ENCODE data around the gene PRKCB. TPM values are rescaled to one million over a fixed set of nuclear protein-coding genes. Genes with fewer than 3 reads are reported as not detected.

The PRKCB gene
- total RNA-seq, 4 donors from 2014 or later: 7.0 to 88.3 (median 15.9) TPM

GRCh38 chr16:23941025-23941424 lies 105.2 kb downstream of the PRKCB start:
- no peaks in the 10 kb centered on the region for H3K27me3 ChIP-seq
- H3K27ac ChIP-seq: no peak overlapping the region
- no peaks in the 10 kb centered on the region for H3K9me3 ChIP-seq
- DNase-seq: no peak
- no peaks in the 10 kb centered on the region for H3K36me3 ChIP-seq
- no peaks in the 10 kb centered on the region for H3K4me1 ChIP-seq
- TF ChIP-seq POLR2A (IDR thresholded peaks at IDR 0.05): no peak
- no peak for TF ChIP-seq CTCF (IDR thresholded peaks at IDR 0.05)
- no peak overlapping the region for H3K4me3 ChIP-seq

- Histone ChIP-seq H3K4me3 (no peak overlapping the region), H3K9me3 (no peaks in the 10 kb centered on the region), H3K27me3 (no peaks in the 10 kb centered on the region), H3K36me3 (no peaks in the 10 kb centered on the region), H3K4me1 (no peaks in the 10 kb centered on the region), H3K27ac (no peak overlapping the region)
- DNase-seq: no peak
- TF ChIP-seq CTCF (IDR thresholded peaks at IDR 0.05): no peak
- no peak for TF ChIP-seq POLR2A (IDR thresholded peaks at IDR 0.05)
These were observed 106.3 kb downstream of the PRKCB start for GRCh38 chr16:23941963-23942564.

- Histone ChIP-seq H3K27ac (no peak overlapping the region), H3K9me3 (no peaks in the 10 kb centered on the region), H3K4me1 (peaks cover 0 to 5% (median 0%) of the 10 kb centered on the region in 4 donors), H3K4me3 (no peak overlapping the region), H3K27me3 (no peaks in the 10 kb centered on the region), H3K36me3 (no peaks in the 10 kb centered on the region)
- DNase-seq: no peak
- TF ChIP-seq CTCF (IDR thresholded peaks at IDR 0.05): no peak
- TF ChIP-seq POLR2A (IDR thresholded peaks at IDR 0.05): no peak
These were observed 107.8 kb downstream of the PRKCB start for GRCh38 chr16:23943604-23944003.

- Histone ChIP-seq H3K4me1 (peaks cover 0 to 10% (median under 1%) of the 10 kb centered on the region in 4 donors), H3K4me3 (no peak overlapping the region), H3K27me3 (no peaks in the 10 kb centered on the region), H3K36me3 (no peaks in the 10 kb centered on the region), H3K27ac (no peak overlapping the region), H3K9me3 (no peaks in the 10 kb centered on the region)
- DNase-seq: no peak
- TF ChIP-seq CTCF (IDR thresholded peaks at IDR 0.05): no peak
- no peak for TF ChIP-seq POLR2A (IDR thresholded peaks at IDR 0.05)
These were observed 108.6 kb downstream of the PRKCB start for GRCh38 chr16:23944381-23944780.

GRCh38 chr16:23945243-23945642 lies 109.5 kb downstream of the PRKCB start:
- Histone ChIP-seq H3K4me1 (peaks cover 0 to 15% (median 3%) of the 10 kb centered on the region in 4 donors), H3K4me3 (no peak overlapping the region), H3K36me3 (no peaks in the 10 kb centered on the region), H3K9me3 (no peaks in the 10 kb centered on the region), H3K27me3 (no peaks in the 10 kb centered on the region), H3K27ac (no peak overlapping the region)
- no peak for DNase-seq
- no peak for TF ChIP-seq POLR2A (IDR thresholded peaks at IDR 0.05)
- no peak for TF ChIP-seq CTCF (IDR thresholded peaks at IDR 0.05)

- Histone ChIP-seq H3K4me1 (peaks cover 0 to 21% (median 5%) of the 10 kb centered on the region in 4 donors), H3K27me3 (no peaks in the 10 kb centered on the region), H3K4me3 (no peak overlapping the region), H3K36me3 (no peaks in the 10 kb centered on the region), H3K9me3 (no peaks in the 10 kb centered on the region), H3K27ac (peak overlapping the region in 1 of 4 donors; percentile 77)
- DNase-seq: no peak
- no peak for TF ChIP-seq CTCF (IDR thresholded peaks at IDR 0.05)
- no peak for TF ChIP-seq POLR2A (IDR thresholded peaks at IDR 0.05)
These were observed 112.1 kb downstream of the PRKCB start for GRCh38 chr16:23947838-23948237.
